ENCODE measurements around the gene NSUN3.
A peak's percentile ranks its signal among the peaks of the same experiment; 100 is the strongest.

DNA sequence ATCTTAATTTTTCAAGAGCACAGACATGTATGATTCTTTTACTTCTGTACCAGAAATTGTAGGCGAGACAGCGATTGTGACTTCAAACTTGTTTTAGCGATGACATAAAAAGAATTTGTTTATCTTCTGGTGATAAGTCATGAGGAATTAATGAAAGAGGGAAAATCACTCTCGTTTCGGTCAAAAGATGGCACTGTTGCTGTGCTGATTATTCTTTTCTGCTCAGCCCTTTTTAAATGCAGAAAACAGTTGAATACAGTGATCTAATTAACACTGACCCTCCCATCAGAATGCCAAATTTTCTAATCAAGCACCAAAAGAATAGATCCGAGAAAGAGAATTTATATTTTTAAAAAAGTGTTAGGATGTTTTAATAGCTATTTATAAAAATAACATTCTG, 52.6 kb downstream of the NSUN3 start:
- TF ChIP-seq POLR2A (IDR thresholded peaks at IDR 0.05; ENCODE audit: low read depth) (no peak), POLR2AphosphoS5 (IDR thresholded peaks at IDR 0.05) (no peak), EP300 (IDR thresholded peaks at IDR 0.05) (no peak)
- TF ChIP-seq, protein P1, sequence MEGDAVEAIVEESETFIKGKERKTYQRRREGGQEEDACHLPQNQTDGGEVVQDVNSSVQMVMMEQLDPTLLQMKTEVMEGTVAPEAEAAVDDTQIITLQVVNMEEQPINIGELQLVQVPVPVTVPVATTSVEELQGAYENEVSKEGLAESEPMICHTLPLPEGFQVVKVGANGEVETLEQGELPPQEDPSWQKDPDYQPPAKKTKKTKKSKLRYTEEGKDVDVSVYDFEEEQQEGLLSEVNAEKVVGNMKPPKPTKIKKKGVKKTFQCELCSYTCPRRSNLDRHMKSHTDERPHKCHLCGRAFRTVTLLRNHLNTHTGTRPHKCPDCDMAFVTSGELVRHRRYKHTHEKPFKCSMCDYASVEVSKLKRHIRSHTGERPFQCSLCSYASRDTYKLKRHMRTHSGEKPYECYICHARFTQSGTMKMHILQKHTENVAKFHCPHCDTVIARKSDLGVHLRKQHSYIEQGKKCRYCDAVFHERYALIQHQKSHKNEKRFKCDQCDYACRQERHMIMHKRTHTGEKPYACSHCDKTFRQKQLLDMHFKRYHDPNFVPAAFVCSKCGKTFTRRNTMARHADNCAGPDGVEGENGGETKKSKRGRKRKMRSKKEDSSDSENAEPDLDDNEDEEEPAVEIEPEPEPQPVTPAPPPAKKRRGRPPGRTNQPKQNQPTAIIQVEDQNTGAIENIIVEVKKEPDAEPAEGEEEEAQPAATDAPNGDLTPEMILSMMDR (IDR thresholded peaks at IDR 0.05): peak in 2 of 3 experiments; percentile 34 to 37
